Measurements from ENCODE around the gene PDAP1. TPM values are rescaled to one million over a fixed set of nuclear protein-coding genes. Genes with fewer than 3 reads are reported as not detected.
A peak's percentile ranks its signal among the peaks of the same experiment; 100 is the strongest.

The PDAP1 gene
- total and polyA plus RNA-seq, 2 of the 8 experiments (the other 6 are each of a cell fraction or from before 2014, with no cell fraction given) = 26.6 to 169 TPM

- Histone ChIP-seq H3K56ac (replicated peaks; ENCODE audit: insufficient read length, low read depth, low read length) (no peak overlapping the region), H3K14ac (ENCODE audit: insufficient read length) (no peak overlapping the region), H2AK5ac (ENCODE audit: low read depth, low read length) (no peak overlapping the region), H2BK120ac (replicated peaks; ENCODE audit: low read depth, low read length) (no peak overlapping the region), H3K27me3 (replicated peaks in 1 of 4; ENCODE audit: control insufficient read depth in 3 of 4, extremely low read depth in 1 of 4, insufficient read depth in 3 of 4, low read length in 3 of 4) (no peaks in the 10 kb centered on the region), H3K4me2 (ENCODE audit: insufficient read depth in 1 of 2, low read depth in 2 of 2, low read length in 2 of 2) (peak overlapping the region in 1 of 2 experiments; percentile 47; a peak in 2 of 4 replicates), H2AFZ (ENCODE audit: low read length) (no peak overlapping the region), H3K36me3 (ENCODE audit: control insufficient read depth in 2 of 4, insufficient read depth in 4 of 4, low read length in 3 of 4) (peaks cover 0 to 3% (median 0%) of the 10 kb centered on the region in 4 experiments; a peak in 2 of 8 replicates), H4K5ac (ENCODE audit: insufficient read length, low read depth, low read length) (no peak overlapping the region), H3K79me2 (ENCODE audit: control insufficient read depth in 1 of 2, insufficient read depth in 2 of 2, low read length in 2 of 2) (peaks cover 0 to 19% of the 10 kb centered on the region in 2 experiments; a peak in 2 of 4 replicates), H3K9me3 (ENCODE audit: insufficient read depth in 2 of 2, low read depth in 1 of 2, low read length in 1 of 2) (no peaks in the 10 kb centered on the region), H4K91ac (replicated peaks; ENCODE audit: insufficient read length, low read length) (no peak overlapping the region), H2BK12ac (ENCODE audit: low read depth, low read length) (no peak overlapping the region), H4K8ac (ENCODE audit: extremely low read depth, insufficient read depth, low read length) (no peak overlapping the region; the same call in 1 of the 2 replicates), H3K18ac (ENCODE audit: extremely low read depth, low read length) (no peak overlapping the region), H3K23me2 (ENCODE audit: low read depth, low read length) (no peaks in the 10 kb centered on the region; the same call in 1 of the 2 replicates), H2BK20ac (ENCODE audit: low read length) (no peak overlapping the region), H3K23ac (ENCODE audit: insufficient read length) (no peak overlapping the region), H2BK15ac (ENCODE audit: low read length) (no peak overlapping the region), H3K4me3 (ENCODE audit: extremely low read depth in 1 of 4, insufficient read depth in 2 of 4, low read depth in 3 of 4, low read length in 4 of 4) (no peak overlapping the region), H3K4me1 (replicated peaks in 1 of 4; ENCODE audit: control insufficient read depth in 3 of 4, insufficient read depth in 4 of 4, low read length in 3 of 4) (peaks cover 0 to 5% (median 1%) of the 10 kb centered on the region in 4 experiments; a peak in 3 of 7 replicates), H2BK5ac (ENCODE audit: low read depth, low read length) (no peak overlapping the region), H3K27ac (ENCODE audit: low read depth, low read length) (no peak overlapping the region), H3K79me1 (ENCODE audit: low read depth, low read length) (peaks cover 16% of the 10 kb centered on the region), H3K9ac (replicated peaks in 1 of 4; ENCODE audit: extremely low read depth in 1 of 4, low read depth in 3 of 4, low read length in 3 of 4) (no peak overlapping the region; a peak in 1 of 7 replicates), H3K4ac (replicated peaks; ENCODE audit: insufficient read length, low read depth, low read length) (no peak overlapping the region), H4K20me1 (replicated peaks in 1 of 2; ENCODE audit: control insufficient read depth in 1 of 2, insufficient read depth in 2 of 2, low read length in 2 of 2) (peaks cover 14 to 23% of the 10 kb centered on the region in 2 experiments)
- no peak for FAIRE-seq
- WGBS, 2 experiments (ENCODE audit: extremely low coverage in 1 of 2, insufficient coverage in 1 of 2, insufficient read length in 1 of 2, insufficient replicate concordance in 2 of 2, low coverage in 1 of 2, low lambda C conversion rate in 2 of 2, missing lambda C conversion rate in 1 of 2) = 89% methylated on average over 12 of the region's 12 CpGs; no CpG with 5 or more reads in 1 of the 2 experiments
- ChIA-PET POLR2A (ENCODE audit: partially characterized antibody) (interaction anchor here (0.6 to 2.9 kb wide), 3 partner anchors 12 to 29 kb away, joined by 4 to 19 read pairs (median 6); partner anchors contain the start of genes BUD31 and PDAP1), CTCF (ENCODE audit: partially characterized antibody) (interaction anchor here (0.6 to 0.9 kb wide), 2 partner anchors 11 to 13 kb away, joined by 3 to 4 read pairs; no protein-coding TSS in a partner anchor)
- DNase-seq (ENCODE audit: low read depth in 1 of 2, low spot score in 2 of 2) = no peak
- no peak for TF ChIP-seq BACH1 (IDR thresholded peaks at IDR 0.05; ENCODE audit: low read length)
- no peak for TF ChIP-seq RAD21 (IDR thresholded peaks at IDR 0.05 in 1 of 2, conservative IDR thresholded peaks at IDR 0.05 in 1 of 2; ENCODE audit: low read depth in 2 of 2, low read length in 2 of 2)
- TF ChIP-seq EGR1 (IDR thresholded peaks at IDR 0.05; ENCODE audit: borderline replicate concordance, low read depth, low read length) = no peak
- TF ChIP-seq TAF7 (optimal IDR thresholded peaks at IDR 0.05; ENCODE audit: borderline replicate concordance, low read depth, low read length) = no peak
- TF ChIP-seq HDAC6 (IDR thresholded peaks at IDR 0.05; ENCODE audit: low read depth, low read length) = no peak
- TF ChIP-seq KDM5A (IDR thresholded peaks at IDR 0.05; ENCODE audit: low read length) = no peak
- TF ChIP-seq KDM1A (IDR thresholded peaks at IDR 0.05; ENCODE audit: borderline replicate concordance, low read length) = no peak
- no peak for TF ChIP-seq TBP (IDR thresholded peaks at IDR 0.05; ENCODE audit: low read depth, low read length)
- no peak for TF ChIP-seq PHF8 (conservative IDR thresholded peaks at IDR 0.05; ENCODE audit: low read depth, low read length)
- no peak for TF ChIP-seq SAP30 (IDR thresholded peaks at IDR 0.05; ENCODE audit: insufficient read depth, insufficient replicate concordance, low read length)
- no peak for TF ChIP-seq CBX5 (IDR thresholded peaks at IDR 0.05; ENCODE audit: low read depth, low read length)
Measured at GRCh38 chr7:99380032-99380822, 28.2 kb downstream of the PDAP1 start.
